NCI-H226 (cell line): ENCODE data around the gene FFAR3.

ENCODE experiments used
- DNase-seq: peaks from one replicate; pipeline ENCODE4 v3.0.0-alpha.2; 2015

Gene FFAR3

GRCh38 chr19:35331551-35332214 lies 26.6 kb upstream of the FFAR3 start:
- no peak for DNase-seq

- DNase-seq = no peak
Observed at GRCh38 chr19:35332817-35333216, 25.4 kb upstream of the FFAR3 start.

GRCh38 chr19:35334144-35334753 lies 24.0 kb upstream of the FFAR3 start:
- no peak for DNase-seq

- no peak for DNase-seq
Observed at GRCh38 chr19:35336166-35336955, 21.9 kb upstream of the FFAR3 start.

- DNase-seq = no peak
Observed at GRCh38 chr19:35337097-35337983, 20.9 kb upstream of the FFAR3 start.

GRCh38 chr19:35337984-35338296 lies 20.3 kb upstream of the FFAR3 start:
- DNase-seq = no peak

- no peak for DNase-seq
Observed at GRCh38 chr19:35340431-35340830, 17.8 kb upstream of the FFAR3 start.

- DNase-seq = no peak
Observed at GRCh38 chr19:35341006-35341405, 17.3 kb upstream of the FFAR3 start.

- no peak for DNase-seq
Observed at GRCh38 chr19:35341565-35342225, 16.6 kb upstream of the FFAR3 start.

GRCh38 chr19:35342430-35342829 lies 15.8 kb upstream of the FFAR3 start:
- no peak for DNase-seq

GRCh38 chr19:35344511-35345031 lies 13.7 kb upstream of the FFAR3 start:
- no peak for DNase-seq

GRCh38 chr19:35345671-35346111 lies 12.6 kb upstream of the FFAR3 start:
- DNase-seq = no peak

- DNase-seq = no peak
Observed at GRCh38 chr19:35346193-35347052, 11.8 kb upstream of the FFAR3 start.

- DNase-seq = no peak
Observed at GRCh38 chr19:35347171-35347929, 10.9 kb upstream of the FFAR3 start, which contains the start of gene FFAR1. Gene FFAR1 (plus strand): TSS chr19:35347902. CDS start chr19:35351552, 3,650 bp downstream.

- no peak for DNase-seq
Observed at GRCh38 chr19:35347930-35348298, 10.3 kb upstream of the FFAR3 start.

GRCh38 chr19:35348911-35349611 lies 9.2 kb upstream of the FFAR3 start:
- DNase-seq = no peak

- no peak for DNase-seq
Observed at GRCh38 chr19:35349614-35350521, 8.4 kb upstream of the FFAR3 start.

GRCh38 chr19:35350591-35350990 lies 7.7 kb upstream of the FFAR3 start:
- no peak for DNase-seq
